NCI-H510A treated with DMSO at 0.1 percent for 48 hours (cell line): ENCODE measurements around the gene SLC24A3.

Source experiments
- DNase-seq: peaks from one replicate; lab custom pipeline; 2025; lab: John Stamatoyannopoulos, UW

SLC24A3 gene

GRCh38 chr20:19272976-19273654 is 60.7 kb downstream of the SLC24A3 start:
- DNase-seq = no peak

GRCh38 chr20:19274001-19274400 is 61.6 kb downstream of the SLC24A3 start:
- DNase-seq = no peak

GRCh38 chr20:19274412-19275015 is 62.1 kb downstream of the SLC24A3 start:
- peak; percentile 54 for DNase-seq

- DNase-seq = peak; percentile 72
Measured at GRCh38 chr20:19275038-19275629, 62.7 kb downstream of the SLC24A3 start.

- peak; percentile 91 for DNase-seq
Measured at GRCh38 chr20:19275630-19276071, 63.2 kb downstream of the SLC24A3 start.

GRCh38 chr20:19277381-19277780 is 64.9 kb downstream of the SLC24A3 start:
- no peak for DNase-seq

- no peak for DNase-seq
Measured at GRCh38 chr20:19283490-19284025, 71.1 kb downstream of the SLC24A3 start.

GRCh38 chr20:19284400-19285178 is 72.1 kb downstream of the SLC24A3 start:
- peak; percentile 79 for DNase-seq

GRCh38 chr20:19285436-19285835 is 73.0 kb downstream of the SLC24A3 start:
- no peak for DNase-seq

- no peak for DNase-seq
Measured at GRCh38 chr20:19288061-19288460, 75.6 kb downstream of the SLC24A3 start.

GRCh38 chr20:19288636-19289035 is 76.2 kb downstream of the SLC24A3 start:
- DNase-seq = no peak

- no peak for DNase-seq
Measured at GRCh38 chr20:19289451-19289850, 77.0 kb downstream of the SLC24A3 start.

- no peak for DNase-seq
Measured at GRCh38 chr20:19291024-19291817, 78.8 kb downstream of the SLC24A3 start.

- no peak for DNase-seq
Measured at GRCh38 chr20:19291818-19292132, 79.3 kb downstream of the SLC24A3 start.

- DNase-seq = no peak
Measured at GRCh38 chr20:19292254-19292653, 79.8 kb downstream of the SLC24A3 start.

- no peak for DNase-seq
Measured at GRCh38 chr20:19295076-19295475, 82.6 kb downstream of the SLC24A3 start.

- no peak for DNase-seq
Measured at GRCh38 chr20:19298652-19299051, 86.2 kb downstream of the SLC24A3 start.

- DNase-seq = no peak
Measured at GRCh38 chr20:19300395-19300794, 88.0 kb downstream of the SLC24A3 start.

- no peak for DNase-seq
Measured at GRCh38 chr20:19301142-19301541, 88.7 kb downstream of the SLC24A3 start.

- no peak for DNase-seq
Measured at GRCh38 chr20:19301843-19302242, 89.4 kb downstream of the SLC24A3 start.

- DNase-seq = no peak
Measured at GRCh38 chr20:19302714-19303113, 90.3 kb downstream of the SLC24A3 start.

- DNase-seq = no peak
Measured at GRCh38 chr20:19304389-19304788, 91.9 kb downstream of the SLC24A3 start.
